ENCODE results near the gene POR.
"Not testable (repeated sequence)": the region's sequence is repeated elsewhere in the genome, so short reads cannot be mapped to it uniquely, and the experiment has no call there.

POR gene

DNA sequence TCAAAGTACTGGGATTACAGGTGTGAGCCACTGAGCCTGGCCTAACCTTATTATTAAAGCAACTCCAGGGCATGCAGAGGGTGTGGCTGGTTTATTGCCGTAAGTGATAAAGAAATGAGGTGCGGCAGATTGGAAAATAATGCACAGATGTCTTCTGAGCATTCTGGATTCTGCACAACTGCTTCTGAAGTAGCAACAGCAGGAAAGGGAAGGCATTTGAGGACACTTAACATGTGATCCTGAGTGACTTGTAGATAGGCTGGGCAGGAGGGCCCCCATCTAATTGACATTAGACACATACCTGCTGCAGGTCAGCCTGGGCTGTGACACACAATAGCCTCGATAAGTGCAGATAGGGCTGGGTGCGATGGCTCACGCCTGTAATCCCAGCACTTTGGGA is 30.5 kb upstream of the POR start:
- POLR2A ChIA-PET = no interaction called here
- no peak for DNase-seq (ENCODE audit: low read depth, low spot score)
- H3K4me3 ChIP-seq (ENCODE audit: low read depth, low read length) = no peak overlapping the region
- CTCF ChIA-PET = no interaction called here
- TF ChIP-seq CTCF (IDR thresholded peaks at IDR 0.05; ENCODE audit: insufficient read depth, low read length, missing control alignments) = no peak

GRCh38 chr7:75885036-75885435 is 29.9 kb upstream of the POR start:
- ChIA-PET POLR2A (no interaction called here), CTCF (no interaction called here)
- no peak overlapping the region for H3K4me3 ChIP-seq (ENCODE audit: low read depth, low read length)
- no peak for DNase-seq (ENCODE audit: low read depth, low spot score)
- TF ChIP-seq CTCF (IDR thresholded peaks at IDR 0.05; ENCODE audit: insufficient read depth, low read length, missing control alignments) = no peak

GRCh38 chr7:75887669-75888369 is 27.1 kb upstream of the POR start:
- ChIA-PET POLR2A (no interaction called here), CTCF (no interaction called here)

GRCh38 chr7:75888464-75889222 is 26.3 kb upstream of the POR start:
- ChIA-PET POLR2A (no interaction called here), CTCF (interaction anchor here (1.0 kb wide), 1 partner anchor 131 kb away, joined by 3 read pairs; no protein-coding TSS in a partner anchor)
- TF ChIP-seq CTCF (IDR thresholded peaks at IDR 0.05; ENCODE audit: insufficient read depth, low read length, missing control alignments) = no peak
- no peak for DNase-seq (ENCODE audit: low read depth, low spot score)
- H3K4me3 ChIP-seq (ENCODE audit: low read depth, low read length) = no peak overlapping the region

More at GRCh38 chr7:75887669-75888369, 27.1 kb upstream of the POR start:
- no peak overlapping the region for H3K4me3 ChIP-seq (ENCODE audit: low read depth, low read length)
- no peak for DNase-seq (ENCODE audit: low read depth, low spot score)
- no peak for TF ChIP-seq CTCF (IDR thresholded peaks at IDR 0.05; ENCODE audit: insufficient read depth, low read length, missing control alignments)

DNA sequence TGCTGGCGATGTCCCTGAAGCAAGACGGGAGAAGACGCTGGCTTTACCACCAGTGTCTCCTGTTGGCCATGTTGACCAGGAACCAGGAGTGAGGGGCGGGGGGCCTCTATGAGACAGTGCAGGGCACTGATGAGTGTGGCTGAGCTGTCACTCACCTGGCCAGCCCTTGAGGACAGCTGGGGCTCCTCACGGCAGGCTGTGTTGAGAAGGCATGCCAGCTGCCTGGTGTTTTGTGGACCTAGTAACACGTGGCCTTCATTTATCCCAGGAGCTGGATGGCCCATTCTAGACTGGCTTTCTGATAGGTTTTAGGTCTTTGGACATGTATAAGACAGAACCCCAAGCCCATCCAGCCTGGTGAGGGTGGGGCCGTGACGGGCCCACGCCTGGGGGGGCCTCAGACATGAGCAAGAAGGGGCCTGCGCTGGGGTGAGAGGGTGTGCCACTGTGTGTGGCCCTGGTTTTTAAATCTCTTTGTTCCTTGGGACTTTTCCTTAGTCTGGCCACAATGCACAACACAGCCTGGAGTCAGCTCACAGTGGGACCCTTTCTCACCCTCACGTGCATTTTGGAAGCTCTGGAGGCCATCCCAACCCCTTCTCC is 25.6 kb upstream of the POR start:
- TF ChIP-seq CTCF (IDR thresholded peaks at IDR 0.05; ENCODE audit: insufficient read depth, low read length, missing control alignments) = no peak
- DNase-seq (ENCODE audit: low read depth, low spot score) = no peak
- ChIA-PET POLR2A (no interaction called here), CTCF (interaction anchor here (1.0 kb wide), 1 partner anchor 131 kb away, joined by 3 read pairs; no protein-coding TSS in a partner anchor)
- H3K4me3 ChIP-seq (ENCODE audit: low read depth, low read length) = no peak overlapping the region

GRCh38 chr7:75889826-75890225 is 25.1 kb upstream of the POR start:
- no peak overlapping the region for H3K4me3 ChIP-seq (ENCODE audit: low read depth, low read length)
- CTCF ChIA-PET = interaction anchor here (1.0 kb wide), 1 partner anchor 130 kb away, joined by 3 read pairs; no protein-coding TSS in a partner anchor
- no peak for TF ChIP-seq CTCF (IDR thresholded peaks at IDR 0.05; ENCODE audit: insufficient read depth, low read length, missing control alignments)
- POLR2A ChIA-PET = interaction anchor here (1.2 kb wide), 1 partner anchor 130 kb away, joined by 5 read pairs; no protein-coding TSS in a partner anchor
- no peak for DNase-seq (ENCODE audit: low read depth, low spot score)

DNA sequence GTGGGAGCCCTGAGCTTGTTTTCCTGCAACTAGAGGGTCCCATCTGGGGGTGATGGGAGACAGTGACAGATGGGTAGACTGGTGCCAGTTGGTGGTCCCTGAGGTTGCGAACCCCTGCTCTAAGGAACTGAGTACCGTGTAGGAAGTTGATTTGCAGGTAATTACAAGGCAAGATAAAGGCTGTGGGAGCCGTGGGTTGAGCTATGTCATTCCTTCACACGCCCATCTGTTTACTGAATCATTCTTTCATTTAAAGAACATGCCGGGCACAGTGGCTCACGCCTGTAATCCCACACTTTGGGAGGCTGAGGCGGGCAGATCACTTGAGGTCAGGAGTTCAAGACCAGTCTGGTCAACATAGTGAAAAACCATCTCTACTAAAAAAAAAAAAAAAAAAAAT is 23.7 kb upstream of the POR start:
- DNase-seq (ENCODE audit: low read depth, low spot score); H3K4me3 ChIP-seq (ENCODE audit: low read depth, low read length); POLR2A ChIA-PET: not testable (repeated sequence)
- CTCF ChIA-PET = interaction anchor here (2.7 kb wide), 1 partner anchor 129 kb away, joined by 6 read pairs; no protein-coding TSS in a partner anchor

All from AG04449 (cell line).